Bronchial epithelial cell (primary cell): Measurements from ENCODE around the gene LCN1. TPM values are rescaled to one million over a fixed set of nuclear protein-coding genes. Genes with fewer than 3 reads are reported as not detected.

Experiments used
- DNase-seq: peaks from one replicate; pipeline ENCODE4 v3.0.0-alpha.2; 2010; ENCODE audit warnings: low read depth
- FAIRE-seq: peaks from 2 replicates; lab custom pipeline; 2011; peaks lifted over from hg19 to GRCh38; lab: Jason Lieb, UNC
- H3K27me3 ChIP-seq: 2 replicates; pipeline ENCODE4 v1.5.1; 2011; ENCODE audit warnings: low read length; ENCODE audit not compliant: control insufficient read depth, insufficient read depth
- H3K36me3 ChIP-seq: 2 replicates; pipeline ENCODE4 v1.5.1; 2011; ENCODE audit warnings: low read length; ENCODE audit not compliant: control insufficient read depth, insufficient read depth
- H3K4me3 ChIP-seq: 2 replicates; pipeline ENCODE4 v1.5.1; 2011; ENCODE audit warnings: mild to moderate bottlenecking, low read depth, low read length, control low read depth
- CTCF ChIP-seq: IDR thresholded peaks from 2 replicates; pipeline ENCODE4 v1.5.1; 2011; ENCODE audit warnings: mild to moderate bottlenecking, moderate library complexity, low read length, control low read depth, inconsistent platforms; ENCODE audit not compliant: insufficient read depth, severe bottlenecking
- total RNA-seq: library from RNA; depleted of rRNA; stranded (reverse); fragments of >200 nt; gene quantifications from 2 replicates; pipeline ENCODE4 v1.2.1, GENCODE V29; 2014

LCN1 gene
- not detected in 2 replicates for total RNA-seq

DNA sequence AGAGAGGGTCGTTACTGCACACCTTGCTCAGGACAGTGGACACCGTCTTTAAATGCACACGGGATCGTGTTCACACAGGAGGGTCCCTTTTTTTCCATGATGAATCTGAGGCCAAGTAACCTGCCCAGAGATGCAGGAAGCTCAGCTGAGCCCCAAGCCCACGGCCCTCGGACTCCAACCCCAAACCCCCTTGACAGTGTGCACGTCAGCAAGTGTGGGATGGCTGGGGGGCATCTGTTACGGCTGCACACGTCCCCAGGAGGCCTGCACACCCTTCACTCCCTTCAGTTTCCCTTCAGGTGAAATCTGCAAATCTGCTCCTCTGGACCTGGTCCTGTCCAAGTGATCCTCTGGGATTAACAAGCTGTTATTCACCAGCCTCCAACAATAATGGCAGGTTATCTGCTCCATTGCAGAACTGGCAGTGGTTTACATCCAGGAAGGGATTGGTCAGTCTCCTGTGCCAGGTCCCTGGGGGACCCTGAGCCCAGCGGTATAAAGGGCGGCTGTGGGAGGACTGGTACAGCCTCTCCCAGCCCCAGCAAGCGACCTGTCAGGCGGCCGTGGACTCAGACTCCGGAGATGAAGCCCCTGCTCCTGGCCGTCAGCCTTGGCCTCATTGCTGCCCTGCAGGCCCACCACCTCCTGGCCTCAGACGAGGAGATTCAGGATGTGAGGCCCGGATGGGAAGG lies at the start of gene LCN1:
LCN1 (plus strand) TSS at position 525 of the 692 bp plus-strand sequence; CDS start at position 583, 58 bp downstream.
- no peak for FAIRE-seq
- DNase-seq = no peak
- no peaks in the 10 kb centered on the region for H3K27me3 ChIP-seq
- H3K36me3 ChIP-seq = no peaks in the 10 kb centered on the region
- no peak within 1 kb of the TSS for H3K4me3 ChIP-seq
- TF ChIP-seq CTCF = no peak

GRCh38 chr9:135471791-135472640 lies 49.2 kb upstream of the LCN1 start:
- Histone ChIP-seq H3K36me3 (no peaks in the 10 kb centered on the region), H3K4me3 (no peak overlapping the region), H3K27me3 (no peaks in the 10 kb centered on the region)
- no peak for TF ChIP-seq CTCF
- DNase-seq (no peak), FAIRE-seq (no peak)

GRCh38 chr9:135473972-135474543 lies 47.2 kb upstream of the LCN1 start:
- H3K27me3 ChIP-seq = no peaks in the 10 kb centered on the region
- DNase-seq (no peak), FAIRE-seq (no peak)
- H3K4me3 ChIP-seq = no peak overlapping the region
- TF ChIP-seq CTCF = no peak
- no peaks in the 10 kb centered on the region for H3K36me3 ChIP-seq

DNA sequence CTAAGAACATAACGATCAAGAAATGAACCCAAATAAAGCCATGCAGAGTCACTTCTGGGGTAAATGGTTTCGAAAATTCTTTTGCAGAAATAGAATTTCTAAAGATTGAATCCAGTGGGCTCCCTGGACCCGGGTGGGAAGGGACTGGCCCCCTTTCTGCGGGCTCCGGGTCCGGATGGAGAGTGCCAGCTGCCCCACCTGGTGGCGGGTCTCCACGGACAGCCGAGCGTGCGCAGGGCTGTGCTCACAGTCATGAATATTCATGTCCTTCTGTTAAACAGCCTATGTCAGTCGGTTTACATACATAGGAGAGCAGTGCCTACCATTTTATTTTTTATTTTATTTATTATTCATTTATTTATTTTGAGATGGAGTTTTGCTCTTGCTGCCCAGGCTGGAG lies 46.3 kb upstream of the LCN1 start:
- H3K36me3 ChIP-seq = no peaks in the 10 kb centered on the region
- H3K27me3 ChIP-seq = no peaks in the 10 kb centered on the region
- H3K4me3 ChIP-seq = no peak overlapping the region
- peak; percentile 39 for TF ChIP-seq CTCF
- FAIRE-seq (no peak), DNase-seq (no peak)

DNA sequence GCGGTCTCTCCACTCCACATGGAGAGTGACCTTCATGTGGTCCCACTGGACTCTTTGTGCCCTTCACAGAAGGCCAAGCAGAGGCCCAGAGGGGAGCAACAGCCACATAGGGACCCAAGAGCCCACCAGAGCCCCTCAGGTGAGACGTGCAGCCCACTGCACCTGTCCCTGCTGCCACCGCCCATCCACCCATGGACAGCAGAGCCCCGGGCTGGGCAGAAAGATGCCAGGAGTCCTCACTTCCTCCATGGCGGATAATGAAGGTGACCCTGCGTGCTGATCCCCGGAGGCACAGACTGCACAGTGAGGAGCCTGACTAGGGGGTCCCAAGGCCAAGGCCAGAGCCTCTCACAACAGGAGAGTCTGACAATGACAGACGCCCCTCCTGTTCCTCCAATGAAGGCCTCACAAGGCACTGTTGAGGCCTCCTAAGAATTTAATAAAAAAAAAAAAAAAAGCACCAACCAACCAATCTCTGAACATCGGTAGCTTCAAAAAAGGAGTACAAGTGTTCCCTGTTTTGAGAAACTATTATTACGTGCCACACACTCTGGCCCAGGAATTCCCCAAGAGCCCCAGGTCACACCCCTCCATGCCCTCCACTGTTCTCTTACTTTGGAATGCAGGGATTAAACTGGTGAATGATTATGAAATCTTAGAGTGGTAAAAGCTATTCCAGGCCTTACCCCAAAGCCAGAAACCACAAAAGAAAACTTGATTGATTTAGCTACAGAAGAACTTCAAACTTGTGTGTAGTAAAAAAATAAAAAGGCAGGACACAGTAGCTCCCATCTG lies 44.5 kb upstream of the LCN1 start:
- H3K4me3 ChIP-seq = no peak overlapping the region
- FAIRE-seq (no peak), DNase-seq (no peak)
- no peaks in the 10 kb centered on the region for H3K36me3 ChIP-seq
- no peaks in the 10 kb centered on the region for H3K27me3 ChIP-seq
- TF ChIP-seq CTCF = no peak
